HG02610 (cell line): ENCODE measurements around the gene PNLIPRP3.

ENCODE experiments used
- ATAC-seq: cut with Tn5 transposase; IDR thresholded peaks from one replicate; pipeline ENCODE4 v1.9.1; 2021; ENCODE audit warnings: mild to moderate bottlenecking, moderate library complexity; ENCODE audit not compliant: unreplicated experiment

Gene PNLIPRP3

GRCh38 chr10:116444527-116445142 is 17.0 kb downstream of the PNLIPRP3 start:
- ATAC-seq: peak; percentile 72

- no peak for ATAC-seq
Measured at GRCh38 chr10:116450861-116451260, 23.2 kb downstream of the PNLIPRP3 start.

DNA sequence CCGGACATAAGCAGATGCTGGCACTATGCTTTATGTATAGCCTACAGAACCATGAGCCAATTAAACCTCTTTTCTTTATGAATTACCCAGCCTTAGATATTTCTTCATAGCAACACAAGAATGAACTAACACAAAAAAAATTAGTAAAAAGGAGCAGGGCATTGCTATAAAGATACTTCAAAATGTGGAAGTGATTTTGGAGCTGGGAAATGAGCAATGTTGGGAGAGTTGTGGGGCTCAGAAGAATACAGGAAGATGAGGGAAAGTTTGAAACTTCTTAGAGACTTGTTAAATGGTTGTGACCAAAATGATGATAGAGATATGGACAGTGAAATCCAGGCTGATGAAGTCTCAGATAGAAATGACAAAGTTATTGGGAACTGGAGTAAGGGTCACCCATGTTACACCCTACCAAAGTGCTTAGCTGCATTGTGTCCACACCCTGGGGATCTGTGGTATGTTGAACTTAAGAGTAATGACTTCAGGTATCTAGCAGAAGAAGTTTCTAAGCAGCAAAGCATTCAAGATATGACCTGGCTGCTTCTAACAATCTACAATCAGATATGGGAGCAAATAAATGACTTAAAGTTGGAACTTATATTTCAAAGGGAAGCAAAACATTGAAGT is 24.2 kb downstream of the PNLIPRP3 start:
- ATAC-seq: no peak

- ATAC-seq: no peak
Measured at GRCh38 chr10:116452338-116452720, 24.7 kb downstream of the PNLIPRP3 start.

DNA sequence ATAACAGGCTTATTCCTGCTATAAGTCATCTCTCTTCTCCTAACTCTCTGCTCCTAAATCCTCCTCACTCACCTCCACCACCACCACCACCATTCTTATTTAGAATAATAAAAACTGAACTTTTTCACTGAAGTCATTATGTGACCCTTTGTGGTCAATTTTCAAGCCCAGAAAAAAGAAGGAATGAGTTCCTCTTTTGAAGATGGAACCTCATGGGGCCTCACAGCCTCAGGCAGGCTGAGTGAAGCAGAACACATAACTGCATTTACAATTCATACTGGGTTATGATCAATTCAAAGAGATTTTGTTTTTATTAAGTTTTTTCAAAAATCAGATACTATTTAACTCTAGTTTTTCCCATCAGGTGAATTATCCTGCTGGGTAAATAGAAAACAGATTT is 29.8 kb downstream of the PNLIPRP3 start:
- ATAC-seq: no peak

DNA sequence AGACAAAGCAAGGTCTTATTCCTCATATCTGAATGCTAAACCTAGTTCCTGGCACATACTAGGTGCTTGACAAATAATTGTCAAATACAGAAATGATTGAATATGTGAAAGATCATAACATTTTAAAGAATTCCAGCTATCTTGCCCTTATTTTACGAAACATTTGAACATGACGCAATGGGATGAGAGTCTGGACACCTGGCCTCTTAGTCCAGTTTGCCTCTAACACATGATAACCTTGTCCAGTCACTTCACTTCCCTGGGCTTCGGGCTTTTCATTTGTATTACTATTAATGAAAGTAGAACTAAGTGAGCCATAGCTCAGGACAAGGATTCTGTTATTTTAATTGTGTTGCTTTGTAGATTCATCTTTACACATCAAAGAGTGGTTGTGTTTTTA is 32.6 kb downstream of the PNLIPRP3 start:
- ATAC-seq: no peak

GRCh38 chr10:116461680-116462079 is 34.0 kb downstream of the PNLIPRP3 start:
- no peak for ATAC-seq

DNA sequence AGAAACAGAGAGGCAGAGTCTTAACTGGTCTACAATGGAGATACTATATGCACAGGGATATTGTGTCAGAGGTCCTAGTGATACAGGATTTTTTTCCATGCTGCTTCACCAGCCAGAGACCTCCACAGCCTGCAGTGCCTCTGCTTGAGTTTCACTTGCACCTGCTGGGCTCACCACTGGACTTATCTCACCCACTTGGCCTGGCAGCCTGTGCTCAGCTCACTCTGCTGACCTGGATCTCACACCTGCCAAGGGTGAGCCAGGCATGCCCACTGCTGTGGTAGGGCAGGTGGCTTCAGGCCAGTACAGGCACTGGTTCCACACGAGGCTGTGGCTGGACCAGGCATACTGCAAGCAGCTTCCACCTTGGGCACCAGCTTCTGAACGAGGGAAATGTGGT is 36.6 kb downstream of the PNLIPRP3 start:
- ATAC-seq: no peak

DNA sequence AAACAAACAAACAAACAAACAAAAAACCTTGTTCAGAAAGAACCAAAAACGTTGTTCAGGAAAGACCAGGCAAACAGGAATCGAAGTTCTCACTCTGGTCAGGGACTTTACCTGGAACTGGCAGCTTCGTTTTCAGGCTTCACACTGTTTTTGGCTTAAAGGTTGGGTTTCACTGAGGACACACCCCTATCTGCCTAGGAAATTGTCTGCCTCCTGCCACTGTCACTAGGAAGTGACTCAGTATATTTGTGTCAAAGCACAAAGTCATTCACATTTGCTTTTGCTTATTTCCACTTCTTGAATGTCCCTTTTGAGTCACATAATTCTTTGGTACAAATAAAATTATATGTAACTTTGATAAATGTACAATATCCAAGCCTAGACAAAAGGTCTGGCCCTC is 37.9 kb downstream of the PNLIPRP3 start:
- ATAC-seq: no peak

DNA sequence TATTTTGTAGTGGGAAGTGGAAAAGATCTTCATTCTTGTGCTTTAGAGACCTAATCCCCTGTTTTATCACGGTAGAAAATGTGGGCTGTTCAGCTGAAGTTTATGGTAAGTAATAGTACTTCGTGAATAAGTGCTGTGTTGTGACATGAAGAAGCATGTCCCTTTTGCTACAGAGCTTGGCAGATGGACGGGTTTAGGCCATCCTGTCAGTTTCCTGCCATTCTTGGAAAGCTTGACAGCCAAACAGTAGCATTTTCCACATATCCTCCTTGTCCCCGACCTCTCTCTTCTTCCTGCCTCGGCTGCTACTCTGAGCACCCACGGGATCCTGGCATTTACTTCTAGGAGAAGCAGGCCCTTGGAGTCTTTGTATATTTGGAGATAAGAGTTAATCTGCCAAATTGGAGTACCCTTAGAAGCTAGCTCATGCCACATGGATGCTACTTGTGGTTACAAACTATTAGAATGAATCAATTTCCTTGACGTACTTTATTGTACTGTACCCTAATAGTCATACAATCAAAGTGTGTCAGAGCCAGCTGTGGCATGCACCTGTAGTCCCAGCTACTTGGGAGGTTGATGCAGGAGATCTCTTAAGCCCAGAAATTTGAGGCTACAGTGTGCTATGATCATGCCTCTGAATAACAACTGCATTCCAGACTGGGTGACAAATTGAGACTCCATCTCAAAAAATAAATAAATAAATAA is 39.2 kb downstream of the PNLIPRP3 start:
- no peak for ATAC-seq

- ATAC-seq: no peak
Measured at GRCh38 chr10:116469437-116469836, 41.8 kb downstream of the PNLIPRP3 start.

DNA sequence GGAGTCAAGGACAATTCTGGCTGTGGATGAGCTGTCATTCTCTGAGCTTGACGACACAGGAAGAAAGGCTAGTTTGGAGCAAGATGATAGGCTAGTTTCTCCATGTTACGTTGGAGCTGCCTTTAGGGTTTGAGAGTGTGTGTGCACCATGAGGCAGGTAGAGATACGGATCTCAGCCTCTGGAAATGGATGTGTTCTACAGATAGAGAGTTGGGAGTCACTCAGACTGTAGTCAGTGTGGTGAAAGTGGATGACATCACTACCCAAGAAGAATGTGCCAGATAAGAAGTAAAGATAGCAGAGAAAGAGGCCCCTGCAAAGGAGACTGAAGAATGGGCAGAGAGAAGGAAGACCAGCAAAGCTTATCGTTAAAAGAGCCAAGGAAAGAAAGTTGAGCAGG is 42.4 kb downstream of the PNLIPRP3 start:
- no peak for ATAC-seq

- no peak for ATAC-seq
Measured at GRCh38 chr10:116470768-116471415, 43.2 kb downstream of the PNLIPRP3 start.

GRCh38 chr10:116472891-116473290 is 45.2 kb downstream of the PNLIPRP3 start:
- no peak for ATAC-seq

GRCh38 chr10:116475866-116476265 is 48.2 kb downstream of the PNLIPRP3 start:
- ATAC-seq: no peak

DNA sequence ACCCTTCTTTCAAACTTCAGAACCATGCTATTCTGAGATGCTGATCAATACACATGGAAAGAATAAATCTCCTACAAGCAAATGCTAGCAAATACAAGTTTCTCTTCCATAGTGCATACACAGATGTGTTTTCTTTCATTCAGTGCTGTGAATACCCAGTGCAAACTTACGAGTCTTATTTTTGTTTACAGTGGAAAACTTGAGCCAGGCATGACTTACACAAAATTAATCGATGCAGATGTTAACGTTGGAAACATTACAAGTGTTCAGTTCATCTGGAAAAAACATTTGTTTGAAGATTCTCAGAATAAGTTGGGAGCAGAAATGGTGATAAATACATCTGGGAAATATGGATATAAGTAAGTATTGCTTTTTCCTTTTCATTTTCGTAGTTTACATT is 48.8 kb downstream of the PNLIPRP3 start:
- no peak for ATAC-seq

DNA sequence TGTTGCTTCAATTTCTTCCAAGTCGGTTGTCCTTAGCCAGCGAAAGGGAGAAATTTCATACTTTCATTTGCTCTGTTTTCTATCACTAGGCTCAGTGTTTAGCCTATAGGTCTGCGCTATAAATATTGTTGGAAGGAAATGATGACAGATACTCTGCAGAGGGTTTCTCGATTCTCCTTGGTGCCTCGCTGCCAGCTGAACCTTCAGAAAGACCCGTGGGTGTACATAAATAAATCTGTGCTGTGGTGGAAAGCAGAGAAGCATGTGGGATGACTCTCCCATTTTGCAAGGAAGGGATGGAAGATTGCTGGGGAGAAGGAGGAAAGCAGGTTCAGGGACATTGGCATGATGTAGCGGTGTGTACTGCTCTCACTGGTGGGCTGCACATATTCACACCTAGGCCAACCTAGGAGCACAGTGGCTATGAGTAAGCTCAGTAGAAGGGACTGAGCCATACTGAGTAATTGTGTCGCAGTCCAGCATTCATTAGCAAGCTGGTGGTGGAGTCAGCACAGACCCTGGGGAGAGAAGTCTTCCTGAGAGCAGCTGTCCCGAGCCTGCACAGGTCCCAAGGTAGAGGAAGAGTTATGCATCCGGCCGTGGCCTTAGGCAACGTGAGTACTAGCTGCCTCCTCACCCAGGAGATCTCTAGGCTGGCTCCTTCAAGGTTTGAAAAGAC is 50.5 kb downstream of the PNLIPRP3 start:
- ATAC-seq: no peak

DNA sequence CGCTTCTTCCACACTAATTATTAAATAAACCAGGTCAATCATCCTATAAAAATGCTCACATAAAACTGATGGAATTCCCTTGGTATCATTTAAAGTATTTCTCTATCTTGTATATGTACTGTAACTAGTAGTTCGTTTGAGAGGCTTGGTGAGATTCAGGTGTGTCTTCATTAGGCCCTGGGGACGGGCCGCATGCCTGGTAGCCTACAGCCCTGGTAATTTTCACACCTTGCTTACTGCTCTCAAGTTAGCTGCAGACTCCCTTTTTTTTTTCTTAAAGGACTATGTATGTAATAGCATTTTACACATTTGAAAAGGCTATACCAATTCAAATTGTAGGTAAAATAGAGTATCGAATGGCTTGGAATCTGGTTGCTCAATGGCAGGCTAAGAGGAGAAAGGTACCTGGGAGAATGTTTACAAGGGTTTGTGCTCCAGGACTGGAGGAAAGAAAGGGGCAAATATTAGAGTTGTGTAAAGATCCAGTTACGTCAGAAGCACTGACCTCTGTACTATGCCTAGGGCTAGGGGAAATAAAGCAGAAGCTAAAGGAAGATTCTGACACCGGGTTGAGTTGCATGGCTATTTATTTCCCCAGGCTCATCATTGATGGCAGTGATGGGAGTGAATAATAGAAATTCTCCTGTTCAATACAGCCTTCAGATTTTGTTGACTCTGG is 59.3 kb downstream of the PNLIPRP3 start:
- ATAC-seq: no peak

DNA sequence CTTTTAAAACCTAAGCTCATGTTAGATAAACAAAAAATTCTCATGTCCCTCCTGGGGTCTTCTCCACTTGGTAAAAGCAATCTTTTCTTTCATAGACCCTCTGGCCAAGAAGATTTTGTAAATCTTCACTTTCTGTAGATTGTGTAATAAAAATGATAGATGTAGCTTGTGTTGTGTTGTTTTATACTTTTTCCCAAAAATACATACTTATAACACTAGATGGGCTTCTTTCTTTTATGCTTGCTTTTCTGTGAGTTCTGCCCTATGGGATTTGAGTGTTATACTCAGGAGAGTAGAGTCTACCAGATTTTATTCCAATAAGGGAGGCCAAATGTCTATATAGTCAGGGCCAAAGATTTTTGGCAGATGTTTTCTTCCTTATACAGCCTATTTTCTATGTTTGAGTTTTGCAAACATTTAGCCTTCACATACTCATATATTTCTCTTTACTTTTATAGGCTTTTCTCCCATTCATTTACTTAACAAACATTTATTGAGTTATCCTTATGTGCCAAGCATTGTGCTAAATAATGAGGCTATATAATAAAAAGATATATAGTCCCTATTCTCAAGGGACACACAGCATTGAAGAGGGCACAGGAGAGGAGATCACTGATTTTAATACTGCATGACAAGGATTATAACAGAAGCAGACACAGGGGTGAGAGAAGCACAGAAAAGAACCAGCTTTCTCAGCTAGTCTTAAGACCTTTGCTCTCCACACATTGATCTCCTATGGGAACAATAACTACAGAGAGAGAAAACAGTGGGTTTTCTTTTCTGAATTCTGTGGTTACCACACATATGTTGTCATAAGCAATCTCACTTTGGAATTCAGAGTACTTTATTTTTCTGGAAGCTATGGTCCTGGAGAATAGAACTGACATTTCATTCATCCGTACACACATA is 60.1 kb downstream of the PNLIPRP3 start:
- ATAC-seq: no peak

DNA sequence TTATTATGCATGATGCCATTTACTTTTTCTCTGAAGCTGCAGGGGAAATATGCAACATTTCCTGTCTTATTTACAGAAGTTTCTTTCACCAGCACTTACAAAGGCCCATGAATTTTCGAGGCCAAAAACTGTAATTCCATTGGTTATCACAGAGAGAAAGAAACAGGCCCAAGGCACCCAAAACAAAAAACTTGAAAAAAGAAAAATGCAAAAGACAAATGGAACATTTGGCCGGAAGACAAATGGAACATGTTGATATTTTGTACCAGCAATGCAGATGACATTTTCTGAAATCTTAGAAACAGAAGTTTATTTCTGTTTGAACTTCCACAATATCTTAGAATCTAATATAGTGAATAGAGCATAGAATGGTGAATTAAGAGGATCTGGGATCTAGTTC is 61.8 kb downstream of the PNLIPRP3 start:
- ATAC-seq: no peak
